Tibial artery (tissue), 4 donors: ENCODE results near the gene PPP1R12C.

Experiments used
- DNase-seq, 2 donors: peaks; one replicate each; pipeline ENCODE4 v3.0.0-alpha.2; 2019
- H3K27ac ChIP-seq, 2 donors: fragments of 200-600 bp; sonication (generic) in 1 of 2; 1 replicate in 1 of 2; 2 replicates in 1 of 2; pipeline ENCODE4 v1.5.1; 2018 to 2019; ENCODE audit warnings: mild to moderate bottlenecking in 1 of 2
- H3K27me3 ChIP-seq, 2 donors: fragments of 200-600 bp; sonication (generic) in 1 of 2; one replicate each; pipeline versions ENCODE4 v1.5.1 to v1.6.0; 2016 to 2019
- H3K36me3 ChIP-seq, 3 donors: fragments of 200-600 bp; sonication (generic) in 2 of 3; one replicate each; pipeline ENCODE4 v1.5.1; 2016 to 2019; ENCODE audit warnings: mild to moderate bottlenecking in 2 of 3
- H3K4me1 ChIP-seq, 4 donors: fragments of 200-600 bp; sonication (generic) in 2 of 4; 1 replicate in 3 of 4; 2 replicates in 1 of 4; pipeline ENCODE4 v1.5.1; 2016 to 2019
- H3K4me3 ChIP-seq, 2 donors: fragments of 200-600 bp; sonication (generic) in 1 of 2; 1 replicate in 1 of 2; 2 replicates in 1 of 2; pipeline ENCODE4 v1.5.1; 2018 to 2019; ENCODE audit warnings: mild to moderate bottlenecking in 2 of 2
- H3K9me3 ChIP-seq, 3 donors: fragments of 200-600 bp; sonication (generic) in 1 of 3; one replicate each; pipeline ENCODE4 v1.5.1; 2016 to 2019
- CTCF ChIP-seq, 2 experiments: fragments of 200-600 bp in 1 of 2; fragments of 450-650 bp in 1 of 2; IDR thresholded peaks; one replicate each; pipeline ENCODE4 v1.5.1; 2017 to 2019; ENCODE audit warnings: antibody characterized with exemption in 2 of 2, mild to moderate bottlenecking in 1 of 2, moderate library complexity in 1 of 2
- intact Hi-C: fragments of 100-400 bp; cut with DNase I; formaldehyde crosslinking; loops from one replicate; pipeline ENCODE4 v1.15.0; 2023; ENCODE audit warnings: low total_unique reads

The PPP1R12C gene

DNA sequence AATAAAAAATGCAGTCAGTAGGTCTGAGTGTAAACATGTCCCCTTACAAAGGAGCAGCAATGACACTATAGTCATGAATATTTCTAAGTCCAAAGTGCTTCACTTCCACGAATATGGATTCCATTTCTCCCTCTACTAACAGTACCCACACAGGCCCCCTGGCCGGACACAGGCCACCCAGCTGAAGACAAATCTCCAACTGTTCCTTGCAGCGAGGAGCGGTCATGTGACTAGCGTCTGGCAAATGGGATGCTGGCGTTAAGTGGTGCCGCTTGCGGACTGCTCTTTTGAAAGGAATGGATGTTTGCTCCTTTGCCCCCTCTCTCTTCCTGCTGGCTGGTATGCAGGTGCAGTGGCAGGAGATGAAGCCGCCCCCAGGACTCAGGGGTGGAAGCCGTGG, 16.2 kb downstream of the PPP1R12C start:
- intact Hi-C loops: no loop called here
- Histone ChIP-seq H3K27ac (no peak overlapping the region), H3K4me3 (no peak overlapping the region), H3K4me1 (peaks cover 0 to 4% (median 2%) of the 10 kb centered on the region in 4 donors), H3K9me3 (no peaks in the 10 kb centered on the region), H3K36me3 (peaks cover 44 to 76% (median 64%) of the 10 kb centered on the region in 3 donors), H3K27me3 (no peaks in the 10 kb centered on the region)
- TF ChIP-seq CTCF (IDR thresholded peaks at IDR 0.05): no peak
- DNase-seq: no peak

DNA sequence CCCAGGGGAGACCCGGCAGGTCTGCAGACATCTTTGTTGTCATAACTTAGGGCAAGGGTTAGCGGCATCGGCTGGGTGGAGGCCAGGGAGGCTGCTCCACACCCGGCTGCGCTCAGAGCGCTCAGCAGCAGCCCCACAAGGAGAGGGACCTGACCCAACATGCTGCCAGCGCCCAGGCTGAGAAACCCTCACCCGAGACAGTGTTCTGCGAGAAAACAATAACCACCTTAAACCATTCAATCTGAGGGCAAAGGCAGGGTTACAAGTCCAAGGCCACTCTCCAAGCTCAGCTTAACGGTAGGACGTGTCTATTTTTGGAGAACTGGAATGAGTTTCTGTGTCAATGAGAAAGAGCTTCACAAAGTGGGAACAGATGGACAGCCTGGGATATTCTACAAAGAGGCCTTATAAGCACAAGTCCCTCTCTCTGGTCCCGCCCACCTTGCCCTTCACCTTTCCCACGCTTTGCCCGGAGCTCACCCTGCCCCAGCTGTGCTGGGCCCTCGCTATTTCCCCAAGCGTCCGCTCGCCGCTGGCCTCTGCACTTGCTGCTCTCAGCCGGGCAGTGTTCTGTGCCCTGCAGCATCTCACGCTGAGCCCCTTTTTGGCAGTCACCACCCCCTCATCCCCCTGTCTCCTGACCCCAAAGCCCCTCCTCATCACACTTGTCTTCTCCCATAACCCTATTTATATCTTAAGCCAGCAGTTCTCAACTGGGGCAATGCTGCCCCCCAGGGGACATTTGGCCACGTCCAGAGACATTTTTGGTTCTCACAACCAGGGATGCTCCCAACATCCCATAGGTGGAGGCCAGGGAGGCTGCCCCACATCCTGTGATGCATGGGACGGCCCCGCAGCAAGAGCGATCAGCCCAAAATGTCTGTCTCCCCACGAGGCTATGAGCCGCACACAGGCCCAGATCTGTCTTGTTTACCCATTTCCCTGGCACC, 17.6 kb downstream of the PPP1R12C start:
- H3K27me3 ChIP-seq: no peaks in the 10 kb centered on the region
- no peak overlapping the region for H3K4me3 ChIP-seq
- no peak for DNase-seq
- no peaks in the 10 kb centered on the region for H3K9me3 ChIP-seq
- intact Hi-C loops: no loop called here
- no peak overlapping the region for H3K27ac ChIP-seq
- peaks cover 0 to 4% (median 2%) of the 10 kb centered on the region in 4 donors for H3K4me1 ChIP-seq
- H3K36me3 ChIP-seq: peaks cover 58 to 76% (median 65%) of the 10 kb centered on the region in 3 donors
- no peak for TF ChIP-seq CTCF (IDR thresholded peaks at IDR 0.05)

- peaks cover 66 to 79% (median 72%) of the 10 kb centered on the region in 3 donors for H3K36me3 ChIP-seq
- H3K4me3 ChIP-seq: no peak overlapping the region
- H3K27ac ChIP-seq: no peak overlapping the region
- DNase-seq: no peak
- no peak for TF ChIP-seq CTCF (IDR thresholded peaks at IDR 0.05)
- intact Hi-C loops: no loop called here
- no peaks in the 10 kb centered on the region for H3K9me3 ChIP-seq
- peaks cover 0 to 4% (median 2%) of the 10 kb centered on the region in 4 donors for H3K4me1 ChIP-seq
- H3K27me3 ChIP-seq: no peaks in the 10 kb centered on the region
Measured at GRCh38 chr19:55098716-55099556, 18.5 kb downstream of the PPP1R12C start.

DNA sequence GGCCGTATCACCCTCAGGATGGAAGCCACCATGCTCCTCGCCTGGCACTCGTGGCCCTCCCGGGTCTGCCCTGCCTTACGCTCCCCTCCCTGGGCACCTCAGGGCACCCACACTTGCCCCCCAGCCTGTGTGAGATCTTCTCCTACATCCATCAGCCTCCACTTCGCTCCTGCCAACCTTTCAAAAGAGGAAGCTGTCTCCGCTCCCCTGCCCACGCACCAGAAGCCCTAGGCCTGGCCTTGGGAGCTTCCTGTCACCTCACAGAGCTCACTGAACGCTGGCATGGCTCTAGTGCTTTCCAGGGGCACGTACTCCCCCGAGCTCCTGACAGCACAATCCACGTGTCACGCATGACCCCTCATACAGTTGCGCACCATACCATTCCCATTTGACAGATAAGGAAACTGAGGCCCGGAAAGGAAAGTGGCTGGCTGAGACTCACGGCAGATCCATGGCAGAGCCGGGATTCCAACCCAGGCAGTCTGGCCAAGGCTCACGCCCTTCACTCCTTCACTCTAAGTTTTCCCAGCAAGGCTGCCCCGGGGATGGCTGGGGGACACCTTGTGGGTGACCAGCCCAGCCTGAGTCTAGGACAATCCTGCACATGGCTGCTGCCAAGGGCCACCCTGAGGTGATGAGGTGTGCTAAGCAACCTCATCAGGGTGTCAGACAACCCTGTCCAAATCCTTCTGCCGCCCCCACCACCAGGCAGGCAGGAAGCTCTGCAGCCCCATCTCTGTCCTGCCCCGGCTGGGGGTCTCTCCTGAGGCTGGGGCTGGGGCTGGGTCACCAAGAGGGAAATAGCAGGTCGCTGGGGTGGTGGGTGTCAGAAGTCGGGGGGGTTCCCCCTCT, 19.3 kb downstream of the PPP1R12C start:
- TF ChIP-seq CTCF (IDR thresholded peaks at IDR 0.05): no peak
- Histone ChIP-seq H3K9me3 (no peaks in the 10 kb centered on the region), H3K36me3 (peaks cover 59 to 73% (median 65%) of the 10 kb centered on the region in 3 donors), H3K27me3 (no peaks in the 10 kb centered on the region), H3K27ac (no peak overlapping the region), H3K4me3 (no peak overlapping the region), H3K4me1 (peaks cover 0 to 4% (median 2%) of the 10 kb centered on the region in 4 donors)
- intact Hi-C loops: no loop called here
- no peak for DNase-seq
